Loucy (cell line): ENCODE data around the gene EIF4EBP2.
A peak's percentile ranks its signal among the peaks of the same experiment; 100 is the strongest.

ENCODE experiments used
- H2AFZ ChIP-seq: fragments of 200-600 bp; sonication (generic); 2 replicates; pipeline ENCODE4 v1.6.0; 2016; ENCODE audit warnings: antibody characterized with exemption, mild to moderate bottlenecking, low read length, moderate library complexity
- H3F3A ChIP-seq: fragments of 200-600 bp; 2 replicates; pipeline ENCODE4 v1.6.0; 2016; ENCODE audit warnings: antibody characterized with exemption, low read depth, mild to moderate bottlenecking
- H3K27me3 ChIP-seq: fragments of 200-600 bp; sonication (generic); 2 replicates; pipeline ENCODE4 v1.6.1; 2014; ENCODE audit warnings: low read length, mild to moderate bottlenecking; ENCODE audit not compliant: insufficient read depth, poor library complexity, severe bottlenecking
- H3K36me3 ChIP-seq: fragments of 200-600 bp; sonication (generic); 2 replicates; pipeline ENCODE4 v1.6.1; 2016; ENCODE audit warnings: low read length; ENCODE audit not compliant: insufficient read depth
- H3K4me1 ChIP-seq: fragments of 200-600 bp; sonication (generic); 2 replicates; pipeline ENCODE4 v1.5.1; 2014; ENCODE audit warnings: low read length, mild to moderate bottlenecking; ENCODE audit not compliant: insufficient read depth, poor library complexity, severe bottlenecking
- H3K4me2 ChIP-seq: fragments of 200-600 bp; sonication (generic); 2 replicates; pipeline ENCODE4 v1.6.0; 2014; ENCODE audit warnings: antibody characterized with exemption, low read length, low read depth, mild to moderate bottlenecking; ENCODE audit not compliant: poor library complexity, severe bottlenecking
- H3K4me3 ChIP-seq: fragments of 200-600 bp; sonication (generic); 2 replicates; pipeline ENCODE4 v1.5.1; 2014; ENCODE audit warnings: low read length, mild to moderate bottlenecking, mixed read lengths; ENCODE audit not compliant: poor library complexity, severe bottlenecking
- H3K79me2 ChIP-seq: fragments of 200-600 bp; sonication (generic); 2 replicates; pipeline ENCODE4 v1.6.1; 2014; ENCODE audit warnings: low read length; ENCODE audit not compliant: insufficient read depth
- H3K9ac ChIP-seq: fragments of 200-600 bp; sonication (generic); 2 replicates; pipeline ENCODE4 v1.6.0; 2014; ENCODE audit warnings: mild to moderate bottlenecking, low read depth, low read length, moderate library complexity; ENCODE audit not compliant: poor library complexity, severe bottlenecking
- H3K9me2 ChIP-seq: fragments of 200-600 bp; sonication (generic); replicated peaks from 2 replicates; pipeline ENCODE4 v1.6.1; 2016; ENCODE audit warnings: low read depth, low read length, mixed read lengths
- H3K9me3 ChIP-seq: fragments of 200-600 bp; sonication (generic); 2 replicates; pipeline ENCODE4 v1.6.1; 2014; ENCODE audit warnings: mild to moderate bottlenecking, antibody characterized with exemption, low read length, low read depth; ENCODE audit not compliant: insufficient read depth
- H4K20me1 ChIP-seq: fragments of 200-600 bp; sonication (generic); 2 replicates; pipeline ENCODE4 v1.6.0; 2014; ENCODE audit warnings: antibody characterized with exemption, low read length, mild to moderate bottlenecking; ENCODE audit not compliant: insufficient read depth, poor library complexity, severe bottlenecking
- CTCF ChIP-seq: fragments of 200-600 bp; sonication (generic); conservative IDR thresholded peaks from 2 replicates; pipeline ENCODE4 v1.5.1; 2014; ENCODE audit warnings: mild to moderate bottlenecking, antibody characterized with exemption, low read length
- EZH2phosphoT487 ChIP-seq: fragments of 200-600 bp; IDR thresholded peaks from 2 replicates; pipeline ENCODE4 v1.6.1; 2018; ENCODE audit warnings: antibody characterized with exemption, mild to moderate bottlenecking, moderate library complexity, borderline replicate concordance

EIF4EBP2 gene

GRCh38 chr10:70475661-70476060 is 71.7 kb downstream of the EIF4EBP2 start:
- no peak overlapping the region for H3K4me3 ChIP-seq
- H2AFZ ChIP-seq = no peak overlapping the region
- H4K20me1 ChIP-seq = no peaks in the 10 kb centered on the region
- H3K27me3 ChIP-seq = no peaks in the 10 kb centered on the region
- no peak overlapping the region for H3K9ac ChIP-seq
- no peaks in the 10 kb centered on the region for H3K9me2 ChIP-seq
- H3F3A ChIP-seq = 0 out of 2 replicates have a peak, but pooled peaks cover 9% of the 10 kb centered on the region
- no peaks in the 10 kb centered on the region for H3K36me3 ChIP-seq
- H3K4me1 ChIP-seq = peaks cover 34% of the 10 kb centered on the region
- no peak for TF ChIP-seq CTCF
- TF ChIP-seq EZH2phosphoT487 = no peak
- H3K9me3 ChIP-seq = no peaks in the 10 kb centered on the region
- no peak overlapping the region for H3K4me2 ChIP-seq
- H3K79me2 ChIP-seq = peaks cover 19% of the 10 kb centered on the region

GRCh38 chr10:70476249-70477035 is 72.5 kb downstream of the EIF4EBP2 start:
- Histone ChIP-seq H3K36me3 (no peaks in the 10 kb centered on the region), H3K9me2 (no peaks in the 10 kb centered on the region), H3K27me3 (no peaks in the 10 kb centered on the region), H3F3A (0 out of 2 replicates have a peak, but pooled peaks cover 9% of the 10 kb centered on the region), H3K4me2 (no peak overlapping the region), H2AFZ (no peak overlapping the region), H3K4me1 (peaks cover 42% of the 10 kb centered on the region), H3K9me3 (no peaks in the 10 kb centered on the region), H3K9ac (no peak overlapping the region), H4K20me1 (no peaks in the 10 kb centered on the region), H3K4me3 (no peak overlapping the region), H3K79me2 (peaks cover 26% of the 10 kb centered on the region)
- no peak for TF ChIP-seq CTCF
- no peak for TF ChIP-seq EZH2phosphoT487

GRCh38 chr10:70477661-70478162 is 73.8 kb downstream of the EIF4EBP2 start:
- peak overlapping the region; percentile 80 for H3K4me2 ChIP-seq
- peaks cover 55% of the 10 kb centered on the region for H3K4me1 ChIP-seq
- 0 out of 2 replicates have a peak, but pooled peaks cover 9% of the 10 kb centered on the region for H3F3A ChIP-seq
- peak overlapping the region; percentile 74 for H2AFZ ChIP-seq
- H3K36me3 ChIP-seq = no peaks in the 10 kb centered on the region
- H3K79me2 ChIP-seq = peaks cover 38% of the 10 kb centered on the region
- no peaks in the 10 kb centered on the region for H3K27me3 ChIP-seq
- no peaks in the 10 kb centered on the region for H4K20me1 ChIP-seq
- H3K9ac ChIP-seq = peak overlapping the region; percentile 77
- H3K4me3 ChIP-seq = peak overlapping the region; percentile 86
- no peaks in the 10 kb centered on the region for H3K9me3 ChIP-seq
- no peak for TF ChIP-seq EZH2phosphoT487
- TF ChIP-seq CTCF = no peak
- no peaks in the 10 kb centered on the region for H3K9me2 ChIP-seq
